ENCODE measurements around the gene MYL3.

DNA sequence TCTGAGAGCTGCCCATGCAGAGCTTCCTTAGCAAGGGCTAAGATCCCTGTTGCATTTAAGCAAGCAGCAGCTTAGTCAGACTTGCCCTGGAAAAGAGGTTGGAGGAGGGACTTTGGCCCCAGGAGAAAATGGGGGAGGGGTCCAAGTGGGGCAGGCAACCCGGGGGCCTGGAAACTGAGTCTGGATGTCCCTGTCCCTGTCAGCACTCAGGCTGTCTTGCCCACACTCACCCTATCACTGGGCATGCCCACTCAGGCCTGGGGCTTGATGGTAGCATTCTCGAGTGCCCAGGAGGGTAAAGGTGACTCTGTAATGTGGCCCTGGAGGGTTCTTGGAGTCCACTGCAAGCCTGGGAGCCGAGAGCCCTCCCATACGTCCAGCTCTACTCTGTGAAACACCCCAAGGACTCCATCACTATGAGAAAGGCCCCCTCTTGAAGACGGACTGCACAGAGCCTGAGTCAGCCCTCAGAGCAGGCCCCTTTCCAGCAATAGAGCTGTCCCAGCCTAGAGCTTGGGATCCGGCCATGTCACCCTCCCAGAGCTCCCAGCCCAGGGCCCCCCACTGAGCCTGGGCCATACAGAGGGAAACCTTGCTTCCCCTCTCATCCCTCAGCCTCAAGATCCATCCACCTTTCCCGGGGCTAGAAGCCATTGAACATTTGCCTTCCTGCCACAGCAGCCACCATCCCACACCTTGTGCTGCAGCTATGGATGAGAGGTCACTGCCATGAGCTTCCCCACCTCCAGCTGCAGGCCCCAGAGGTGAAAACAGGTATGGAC, 13.4 kb downstream of the MYL3 start:
- TF ChIP-seq, protein P1, sequence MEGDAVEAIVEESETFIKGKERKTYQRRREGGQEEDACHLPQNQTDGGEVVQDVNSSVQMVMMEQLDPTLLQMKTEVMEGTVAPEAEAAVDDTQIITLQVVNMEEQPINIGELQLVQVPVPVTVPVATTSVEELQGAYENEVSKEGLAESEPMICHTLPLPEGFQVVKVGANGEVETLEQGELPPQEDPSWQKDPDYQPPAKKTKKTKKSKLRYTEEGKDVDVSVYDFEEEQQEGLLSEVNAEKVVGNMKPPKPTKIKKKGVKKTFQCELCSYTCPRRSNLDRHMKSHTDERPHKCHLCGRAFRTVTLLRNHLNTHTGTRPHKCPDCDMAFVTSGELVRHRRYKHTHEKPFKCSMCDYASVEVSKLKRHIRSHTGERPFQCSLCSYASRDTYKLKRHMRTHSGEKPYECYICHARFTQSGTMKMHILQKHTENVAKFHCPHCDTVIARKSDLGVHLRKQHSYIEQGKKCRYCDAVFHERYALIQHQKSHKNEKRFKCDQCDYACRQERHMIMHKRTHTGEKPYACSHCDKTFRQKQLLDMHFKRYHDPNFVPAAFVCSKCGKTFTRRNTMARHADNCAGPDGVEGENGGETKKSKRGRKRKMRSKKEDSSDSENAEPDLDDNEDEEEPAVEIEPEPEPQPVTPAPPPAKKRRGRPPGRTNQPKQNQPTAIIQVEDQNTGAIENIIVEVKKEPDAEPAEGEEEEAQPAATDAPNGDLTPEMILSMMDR (conservative IDR thresholded peaks at IDR 0.05; ENCODE audit: low read depth, low read length), result no peak
- TF ChIP-seq EZH2phosphoT487 (IDR thresholded peaks at IDR 0.05; ENCODE audit: borderline replicate concordance, low read length), result no peak
